Activated CD8-positive, alpha-beta memory T cell treated with anti-CD3 and anti-CD28 coated beads for 48 hours (primary cell): ENCODE data around the gene ARRB1.
"Not testable (repeated sequence)": the region's sequence is repeated elsewhere in the genome, so short reads cannot be mapped to it uniquely, and the experiment has no call there.

ENCODE experiments used
- DNase-seq, 3 experiments: peaks; one replicate each; pipeline ENCODE4 v3.0.0-alpha.2; 2020; ENCODE audit warnings: low read depth in 2 of 3, low spot score in 2 of 3

Gene ARRB1

DNA sequence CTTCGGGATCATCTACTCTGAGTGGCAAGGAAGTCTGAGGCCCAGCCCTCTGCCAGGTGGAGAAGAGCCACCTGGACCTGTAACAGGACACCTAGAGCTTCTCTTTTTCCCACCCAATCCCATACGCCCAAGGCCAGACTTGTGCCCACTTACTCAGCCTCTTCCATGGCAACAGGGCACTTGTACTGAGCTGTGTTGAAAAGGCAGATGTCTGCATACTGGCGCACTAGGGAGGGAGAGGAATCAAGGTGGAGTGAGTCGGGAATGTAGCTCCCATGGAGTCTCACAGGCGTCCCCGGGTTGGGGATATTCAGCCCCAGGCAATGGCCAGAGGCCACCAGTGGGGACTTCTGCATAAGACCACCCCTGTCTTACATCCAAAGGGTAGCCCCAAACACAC lies 74.8 kb downstream of the ARRB1 start:
- no peak for DNase-seq

DNA sequence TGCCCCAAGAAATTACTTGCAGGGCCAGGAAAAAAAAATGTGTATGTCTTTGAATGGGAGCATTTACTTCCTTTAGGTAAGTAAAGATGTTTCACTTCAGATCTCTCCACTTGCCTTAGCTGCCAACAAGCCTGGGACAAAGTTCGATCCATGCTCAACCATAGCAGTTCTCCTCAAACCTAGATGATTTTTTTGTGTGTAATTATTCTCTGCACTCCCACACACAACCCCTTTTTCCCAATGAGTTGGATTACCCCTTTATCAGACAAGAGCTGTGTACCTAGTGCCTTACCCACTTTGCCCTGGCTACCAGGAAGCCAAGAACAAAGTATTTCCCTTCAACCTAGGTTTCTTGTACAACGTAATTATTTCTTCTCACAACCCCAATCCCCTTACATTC lies 75.3 kb downstream of the ARRB1 start:
- DNase-seq: no peak

DNA sequence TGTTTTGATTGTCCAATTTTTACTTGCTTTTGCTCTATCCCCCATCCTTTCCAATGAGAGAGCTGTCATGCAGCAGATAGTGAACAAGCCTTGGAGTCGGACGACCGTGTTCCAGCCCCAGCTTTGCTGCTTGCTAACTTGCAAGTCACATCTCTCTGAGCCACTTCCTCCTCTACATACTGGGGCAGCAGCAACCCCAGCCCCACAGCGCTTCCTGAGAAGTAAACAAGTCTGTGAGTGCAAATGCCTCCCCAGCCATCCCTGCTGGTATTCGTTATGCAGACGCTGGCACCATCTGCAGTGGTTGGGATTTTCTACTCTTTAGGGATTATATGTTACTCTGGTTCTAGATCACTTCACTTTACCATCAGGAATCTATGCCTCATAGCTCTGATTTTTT lies 75.9 kb downstream of the ARRB1 start:
- DNase-seq: peak in 2 of 3 experiments; percentile 12 to 19

DNA sequence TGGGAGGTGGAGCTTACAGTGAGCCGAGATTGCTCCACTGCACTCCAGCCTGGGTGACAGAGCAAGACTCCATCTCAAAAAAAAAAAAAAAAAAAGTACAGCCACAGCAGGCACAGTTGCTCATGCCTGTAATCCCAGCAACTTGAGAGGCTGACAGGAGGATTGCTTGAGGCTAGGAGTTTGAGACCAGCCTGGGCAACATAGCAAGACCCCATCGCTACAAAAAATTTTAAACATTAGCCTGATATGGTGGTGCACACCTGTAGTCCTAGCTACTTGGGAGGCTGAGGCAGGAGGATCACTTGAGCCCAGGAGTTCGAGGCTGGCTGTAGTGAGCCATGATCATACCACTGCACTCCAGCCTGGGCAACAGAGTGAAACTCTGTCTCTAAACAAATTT lies 76.7 kb downstream of the ARRB1 start:
- DNase-seq: not testable (repeated sequence)

DNA sequence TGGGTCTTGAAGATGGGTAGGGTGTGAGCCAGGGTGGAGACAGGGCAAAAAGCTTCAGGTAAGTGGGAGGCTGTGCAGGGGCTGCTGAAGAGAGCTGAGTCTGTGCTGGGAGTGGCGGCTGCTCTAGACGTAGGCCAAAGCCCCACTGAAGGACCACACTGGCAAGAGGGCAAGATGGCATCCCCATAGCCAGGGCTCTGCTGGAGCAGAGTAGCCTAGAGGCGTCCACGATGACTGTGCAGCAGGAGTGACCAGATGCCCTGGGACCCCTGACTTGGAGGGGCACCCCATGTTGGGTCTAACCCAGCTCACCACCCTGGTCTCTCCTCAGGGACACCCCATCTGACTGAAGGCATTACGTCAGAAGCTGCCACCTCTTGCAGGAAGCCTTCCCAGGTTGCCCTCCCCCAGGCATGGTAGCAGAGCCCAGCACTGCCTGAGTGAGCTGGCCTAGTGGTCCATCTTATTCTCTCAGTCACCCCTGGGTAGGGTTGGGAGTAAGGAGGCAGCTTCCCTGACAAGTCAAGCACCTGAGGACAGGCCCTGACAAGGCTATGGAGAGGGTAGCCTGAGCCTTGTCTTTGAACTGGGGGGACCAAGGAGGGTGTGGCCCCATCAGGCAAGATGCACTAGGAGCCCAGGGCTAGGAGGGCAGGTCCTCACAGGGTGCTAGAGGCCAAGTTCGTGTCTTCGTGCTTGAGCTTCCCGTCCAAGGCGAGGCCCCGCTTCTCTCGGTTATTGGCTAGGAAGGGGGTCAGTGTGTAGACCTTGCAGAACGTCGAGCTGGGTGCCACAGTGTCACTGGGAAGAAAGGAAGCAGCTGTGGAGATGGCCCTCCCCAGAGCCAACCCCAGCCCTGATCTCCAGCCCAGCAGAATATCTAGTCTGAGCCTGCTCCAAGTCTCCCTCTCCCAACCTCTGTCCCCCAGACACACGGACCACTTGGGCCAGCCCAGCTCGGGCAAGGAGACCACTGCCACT lies 77.8 kb downstream of the ARRB1 start:
- DNase-seq: no peak

DNA sequence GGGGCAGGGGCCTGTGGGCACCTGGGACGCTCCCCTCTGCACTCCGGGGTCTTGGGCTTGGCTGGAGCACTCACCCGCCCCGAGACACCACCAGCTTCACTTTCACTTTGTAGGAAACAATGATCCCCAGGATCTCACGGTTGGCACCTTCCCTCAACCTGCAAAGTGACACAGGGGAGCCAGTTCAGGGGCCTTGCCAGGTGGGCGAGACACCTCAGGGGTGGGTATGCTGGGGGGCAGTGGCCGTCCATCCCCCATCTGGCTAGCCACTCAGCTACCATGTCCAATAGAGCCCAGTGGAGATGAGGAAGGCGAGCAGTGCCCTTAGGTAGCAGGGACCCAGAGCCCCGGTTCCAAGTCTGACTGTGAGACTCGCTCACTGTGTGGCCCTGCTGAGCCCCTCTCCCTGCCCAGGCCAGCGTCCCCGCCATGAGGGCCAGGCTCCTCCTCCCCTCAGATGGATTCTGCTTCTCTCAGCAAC lies 78.6 kb downstream of the ARRB1 start:
- no peak for DNase-seq

DNA sequence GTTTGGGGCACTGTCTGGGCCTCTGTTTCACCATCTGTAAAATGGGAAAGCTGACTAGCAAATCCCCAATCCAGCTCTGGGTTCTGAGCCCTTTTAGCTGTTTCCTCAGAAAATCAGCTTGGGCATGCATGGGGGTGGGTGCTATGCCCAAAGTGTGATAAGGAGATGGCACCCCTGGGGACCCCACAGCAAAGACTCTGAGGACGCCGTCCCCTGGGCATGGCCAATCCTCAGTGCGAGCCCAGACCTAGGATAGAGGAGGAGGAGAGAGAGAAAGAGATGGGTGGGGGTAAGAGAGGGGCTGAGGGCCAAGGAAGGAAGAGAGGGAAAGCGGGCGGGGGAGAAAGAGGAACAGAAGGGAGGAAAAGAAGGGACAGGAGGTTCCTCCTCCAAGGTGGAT lies 79.1 kb downstream of the ARRB1 start:
- no peak for DNase-seq

DNA sequence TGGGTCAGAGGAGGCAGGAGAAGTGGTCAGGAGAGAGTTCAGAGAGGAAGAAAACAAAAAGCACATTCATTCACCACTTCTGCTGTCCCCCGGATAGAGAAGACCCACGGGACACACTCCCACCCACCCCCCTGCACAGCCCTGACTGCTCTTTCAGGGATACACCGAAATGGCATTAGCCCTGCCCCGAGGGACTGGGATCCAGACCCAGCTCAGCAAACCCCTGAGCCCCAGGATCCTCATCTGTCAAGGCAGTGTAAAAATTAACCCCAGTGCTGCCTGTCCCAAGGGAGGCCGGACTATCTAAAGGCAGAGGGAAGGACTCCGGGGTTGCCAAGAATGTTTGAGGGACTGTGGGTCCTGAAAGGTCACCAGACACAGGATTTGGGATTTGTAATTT lies 79.7 kb downstream of the ARRB1 start:
- DNase-seq: no peak

DNA sequence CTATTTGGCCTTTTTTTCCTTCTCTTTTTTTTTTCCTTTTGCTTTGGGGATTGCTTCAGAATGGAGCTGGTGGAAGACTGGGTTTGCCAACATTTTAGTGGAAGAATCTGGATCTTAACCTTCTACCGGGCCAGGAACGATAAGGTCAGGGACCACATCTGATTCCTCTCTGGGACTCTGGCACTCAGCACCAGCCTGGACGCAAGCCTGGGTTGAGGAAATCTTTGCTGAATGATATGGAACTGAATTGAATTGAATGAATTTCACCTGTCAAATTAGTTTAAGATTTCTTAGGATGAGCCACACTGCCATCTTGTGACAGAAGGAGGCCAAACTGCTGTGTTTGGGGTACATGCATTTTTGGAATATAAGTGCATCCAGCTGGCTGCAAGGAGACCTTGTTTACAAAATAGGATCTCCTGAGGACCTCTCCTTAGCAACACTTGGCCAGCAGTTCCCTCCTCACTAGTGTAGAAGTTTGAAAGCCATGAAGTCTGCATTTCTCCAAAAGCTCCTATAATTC lies 80.5 kb downstream of the ARRB1 start:
- no peak for DNase-seq

DNA sequence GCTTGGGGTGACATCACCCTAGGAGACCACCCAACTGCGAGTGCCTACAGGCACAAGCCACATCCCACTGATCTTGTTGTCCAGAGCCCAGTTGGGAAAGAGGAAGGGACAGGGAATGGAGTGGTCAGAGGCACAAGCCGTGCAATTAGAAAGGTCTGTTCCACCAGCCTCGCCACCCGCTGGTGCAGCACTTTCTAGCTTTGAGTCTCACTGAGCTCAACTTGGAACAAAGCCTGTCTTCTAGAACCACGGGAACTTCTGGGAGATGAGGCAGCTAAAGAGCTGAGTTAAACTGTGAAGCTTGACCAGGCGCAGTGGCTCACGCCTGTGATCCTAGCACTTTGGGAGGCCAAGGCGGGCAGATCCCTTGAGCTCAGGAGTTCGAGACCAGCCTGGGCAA lies 81.6 kb downstream of the ARRB1 start:
- no peak for DNase-seq

DNA sequence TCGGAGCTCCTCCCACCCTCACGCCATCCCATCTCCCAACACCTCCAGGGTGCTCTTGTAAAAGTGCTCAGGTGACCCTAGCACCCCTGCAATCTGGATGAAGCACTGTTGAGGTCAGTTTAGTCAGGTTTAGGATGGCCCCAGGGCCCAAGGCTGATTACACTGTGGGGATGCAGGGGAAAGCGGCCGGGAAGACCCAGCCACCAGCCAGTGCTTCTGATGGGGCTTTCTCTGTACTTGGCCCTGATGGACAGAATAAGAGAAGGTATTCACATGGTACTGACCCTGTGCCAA lies 82.1 kb downstream of the ARRB1 start:
- no peak for DNase-seq

DNA sequence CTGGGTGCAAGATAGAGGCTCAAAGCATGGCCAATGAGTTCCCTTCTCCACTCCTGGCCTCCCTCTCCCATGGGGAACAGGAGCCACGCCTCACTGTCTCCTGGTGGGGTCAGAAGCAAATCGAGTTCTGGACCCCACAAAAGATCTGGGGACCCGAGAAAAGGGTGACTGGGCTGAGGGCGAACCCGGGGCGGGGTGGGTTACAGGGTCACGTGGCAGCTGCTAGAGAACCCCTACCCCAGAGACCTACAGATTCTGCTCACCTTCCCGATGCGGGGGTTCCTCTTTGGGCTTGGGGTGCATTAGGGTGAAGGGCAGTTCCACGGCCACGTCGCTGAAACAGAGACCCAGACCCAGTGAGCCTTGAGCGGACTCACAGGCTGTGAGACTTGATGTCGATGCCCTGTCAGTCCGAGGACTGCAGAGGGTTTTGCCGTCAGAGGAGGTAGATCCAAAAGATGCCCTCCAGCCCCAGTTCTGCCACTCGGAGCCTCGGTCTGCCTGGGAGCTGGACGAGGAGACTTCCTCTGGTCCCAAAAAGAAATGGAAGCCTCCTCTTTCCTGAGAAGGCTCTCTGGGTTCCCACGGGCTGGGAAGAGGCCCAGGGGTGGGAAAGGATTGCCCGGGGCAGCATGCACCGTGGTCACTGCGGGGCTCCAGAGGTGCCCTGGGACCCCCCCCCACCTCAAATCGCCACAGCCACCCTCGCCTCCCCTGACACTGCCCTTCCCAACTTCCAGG lies 82.7 kb downstream of the ARRB1 start:
- no peak for DNase-seq

DNA sequence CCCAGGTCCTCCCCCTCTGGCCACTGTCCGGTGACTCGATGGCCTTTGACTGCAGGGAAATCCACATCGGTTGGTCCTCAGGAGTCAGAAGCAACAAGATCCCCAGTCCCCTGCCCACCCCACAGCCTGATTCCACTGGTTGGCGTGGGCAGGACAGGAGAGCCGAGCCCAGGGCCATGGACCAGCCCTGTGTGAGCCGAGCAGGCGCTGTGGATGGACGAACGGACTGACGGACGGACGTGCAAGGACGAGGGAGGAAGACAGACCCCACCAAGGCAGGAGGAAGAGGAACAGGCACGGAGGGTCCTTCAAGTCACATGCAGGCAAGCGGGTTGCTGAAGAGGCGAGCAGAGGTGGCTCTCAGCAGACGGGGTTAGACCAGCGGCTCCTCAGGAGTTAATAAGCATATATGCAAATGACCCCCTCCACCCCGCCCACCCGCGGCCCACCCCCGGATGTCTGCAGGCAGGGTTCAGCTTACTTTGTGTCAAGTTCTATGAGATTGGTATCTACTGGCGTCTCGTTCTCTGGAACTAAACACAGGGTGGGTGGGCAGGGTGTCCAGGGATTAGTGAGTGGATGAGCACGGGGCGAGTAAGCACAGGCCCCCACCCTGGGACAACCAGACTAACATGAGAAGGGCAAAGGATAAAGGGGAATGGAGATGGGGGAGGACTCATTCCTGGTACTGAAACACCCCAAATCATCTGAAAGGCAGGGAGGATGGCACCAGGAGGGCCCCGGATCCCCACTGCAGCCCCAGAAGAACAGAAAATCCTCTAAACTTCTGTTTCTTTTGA lies 84.1 kb downstream of the ARRB1 start:
- no peak for DNase-seq

DNA sequence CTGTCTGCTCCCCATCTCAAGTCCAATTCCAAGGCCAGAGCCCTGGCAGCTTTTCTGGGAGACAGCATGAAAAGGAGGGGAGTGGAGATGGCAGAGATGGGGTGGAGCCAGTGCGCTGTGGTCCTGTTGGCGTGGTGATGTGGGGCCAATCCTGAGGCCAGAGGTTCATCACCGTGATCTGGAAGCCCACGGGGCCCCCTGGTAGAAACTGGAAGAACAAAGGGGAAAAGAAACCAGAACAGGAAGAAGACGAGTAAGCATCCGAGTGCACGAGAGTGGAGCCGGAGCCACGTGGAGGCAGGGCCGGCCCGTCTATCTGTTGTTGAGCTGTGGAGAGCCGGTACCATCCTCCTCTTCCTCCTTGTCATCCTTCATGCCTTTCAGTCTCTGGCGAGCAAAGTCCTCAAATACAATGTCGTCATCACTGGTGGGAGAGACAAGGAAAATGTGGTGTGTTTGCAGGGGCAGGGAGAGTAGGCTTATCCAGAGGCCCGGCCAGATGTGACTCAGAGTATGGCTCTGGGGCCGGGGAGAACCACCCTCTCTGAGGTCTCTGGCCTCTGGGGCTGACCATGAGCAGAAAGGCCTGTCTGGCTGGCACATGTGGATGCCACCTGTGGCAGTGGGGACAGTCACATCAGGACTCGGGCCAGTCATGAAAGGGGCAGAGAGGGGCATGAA lies 85.5 kb downstream of the ARRB1 start:
- DNase-seq: no peak

DNA sequence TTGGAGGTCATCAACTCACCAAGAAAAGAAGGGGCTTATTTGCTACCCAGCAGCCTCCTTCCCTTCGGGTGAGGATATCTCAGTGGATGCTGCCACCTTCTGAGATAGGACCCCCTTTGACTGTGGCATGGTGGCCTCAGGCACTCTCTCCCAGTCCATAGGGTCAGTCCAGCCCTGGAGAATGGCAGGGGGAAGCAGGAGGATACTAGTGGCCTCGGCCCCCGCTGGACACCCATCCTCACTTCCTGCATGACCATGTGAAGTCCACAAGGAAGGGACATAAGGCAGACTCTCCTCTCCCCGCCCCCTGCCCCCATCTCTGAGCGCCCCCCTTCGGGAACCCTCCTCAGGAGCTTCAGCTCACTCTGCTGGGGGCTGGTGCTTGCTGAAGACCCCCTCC lies 86.5 kb downstream of the ARRB1 start:
- no peak for DNase-seq

DNA sequence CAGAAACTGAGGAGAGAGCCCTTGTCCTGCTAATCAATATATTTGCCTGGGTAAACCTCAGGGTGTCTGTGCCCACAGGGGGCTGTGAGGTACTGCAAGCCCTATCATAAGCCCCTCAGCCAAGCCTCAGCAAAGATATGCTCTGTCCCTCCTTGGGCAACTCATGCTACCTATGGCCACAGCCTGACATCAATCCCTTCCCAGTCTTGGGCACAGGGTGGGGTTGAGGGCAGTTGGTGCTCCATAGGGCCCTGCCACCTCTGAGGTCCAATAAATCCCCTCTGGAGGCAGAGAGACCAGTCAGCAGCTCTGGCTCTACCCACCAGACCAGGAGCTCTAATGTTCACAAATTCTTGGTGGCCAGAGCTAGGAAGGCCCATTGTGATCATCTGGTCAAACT lies 87.1 kb downstream of the ARRB1 start:
- DNase-seq: no peak

DNA sequence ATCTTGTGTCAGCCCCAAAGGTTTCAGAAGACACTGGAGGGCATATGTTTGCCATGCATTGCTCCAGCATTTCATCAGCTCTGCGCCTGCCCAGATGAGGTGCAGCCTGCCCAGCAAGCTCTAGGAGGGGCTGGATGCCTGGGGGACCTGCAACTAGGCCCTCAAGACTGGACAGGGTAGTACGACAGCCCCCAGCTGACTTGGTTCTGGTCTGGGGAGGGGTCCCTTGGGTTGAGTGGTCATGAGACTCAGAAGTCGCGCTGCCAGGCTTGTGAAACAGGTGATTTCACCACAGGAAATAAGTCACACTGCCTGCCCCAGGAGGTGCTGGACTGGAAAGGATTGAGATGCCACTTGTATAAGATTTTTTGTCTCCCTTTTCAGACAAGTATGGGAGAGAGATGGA lies 87.5 kb downstream of the ARRB1 start:
- no peak for DNase-seq

DNA sequence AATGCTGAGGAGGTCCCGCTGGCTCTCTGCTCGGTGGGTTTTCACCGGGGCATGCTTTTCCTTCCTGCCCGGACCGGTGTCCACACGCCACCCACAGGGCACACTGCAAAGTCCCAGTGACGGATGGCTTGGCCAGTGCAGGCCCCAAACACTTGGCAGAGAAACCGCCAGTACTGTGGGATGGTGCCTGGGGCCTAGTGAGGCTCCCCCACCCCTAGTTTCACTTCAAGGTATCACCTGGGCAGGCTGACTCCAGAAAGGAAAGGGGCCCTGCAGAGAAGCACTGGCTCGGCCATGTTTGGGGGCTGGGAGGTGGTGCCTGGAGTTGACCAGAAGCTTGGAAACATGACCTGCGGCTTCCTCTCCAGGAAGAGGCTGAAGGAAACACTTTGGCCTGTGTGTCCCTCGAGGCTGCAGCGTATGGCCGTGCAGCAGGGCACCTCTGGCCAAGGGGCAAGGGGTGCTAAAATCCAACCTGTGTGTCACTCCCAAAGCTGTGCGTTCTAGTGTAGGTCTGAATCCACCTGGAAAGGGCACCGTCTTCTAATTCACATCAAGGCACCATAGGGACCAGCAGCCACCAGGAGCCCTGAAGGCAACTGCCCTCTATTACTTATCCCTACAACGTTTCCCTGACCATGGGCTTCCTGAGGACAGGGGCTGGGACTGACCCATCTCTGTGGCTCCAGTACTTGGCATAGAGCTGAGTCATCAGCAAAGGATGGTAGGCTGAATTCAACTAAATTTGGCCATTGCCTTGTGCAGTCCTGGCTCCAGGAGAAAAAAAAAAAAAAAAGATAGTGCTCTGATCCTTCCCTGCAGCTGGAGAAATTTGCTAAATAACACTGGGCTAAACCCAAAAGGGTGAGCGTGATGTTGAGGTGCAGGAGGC lies 88.3 kb downstream of the ARRB1 start:
- DNase-seq: no peak

DNA sequence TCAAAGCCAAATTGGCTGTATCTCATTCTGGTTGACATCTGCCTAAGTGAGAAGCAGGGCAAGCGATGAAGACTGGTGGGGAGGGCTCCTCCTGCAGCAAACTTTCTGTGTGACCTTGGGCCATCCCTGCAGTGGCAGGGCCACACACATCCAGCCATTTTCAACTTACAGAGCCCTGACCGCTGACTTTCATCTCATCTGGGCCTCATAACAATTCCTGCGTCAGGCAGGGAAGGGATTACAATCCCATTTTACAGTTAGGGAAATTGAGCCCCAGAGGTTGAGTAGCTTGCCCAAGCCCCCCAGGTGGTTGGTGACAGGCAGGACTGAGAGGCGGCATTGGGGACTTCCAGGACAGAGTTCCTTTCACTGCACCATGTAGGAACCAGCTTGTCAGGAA lies 89.0 kb downstream of the ARRB1 start:
- DNase-seq: no peak

DNA sequence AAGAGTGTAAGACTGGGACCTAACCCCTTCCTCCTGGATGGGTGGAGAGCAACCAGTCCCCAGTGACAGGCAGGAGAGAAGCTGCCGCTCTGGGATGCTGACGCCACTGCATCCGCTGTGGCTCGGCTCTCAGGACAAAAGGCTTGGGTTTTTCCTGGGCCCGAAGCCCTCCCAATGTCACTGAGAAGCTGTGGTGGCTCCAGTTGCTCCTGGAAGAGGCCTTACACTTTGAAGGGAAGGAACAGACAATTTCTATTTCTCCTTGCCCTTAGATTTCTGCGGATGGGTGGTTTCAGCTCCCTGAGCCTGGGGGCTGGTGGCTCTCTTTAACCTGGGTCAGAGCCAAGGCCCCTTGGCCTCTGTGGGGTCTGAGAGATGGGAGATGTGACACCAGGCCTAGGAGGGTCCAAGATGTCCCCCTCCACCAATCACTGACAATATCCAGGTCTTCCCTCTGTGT lies 89.5 kb downstream of the ARRB1 start:
- DNase-seq: no peak
